Cardiac fibroblast (primary cell): ENCODE measurements around the gene DNAH14.
"Not testable (repeated sequence)": the region's sequence is repeated elsewhere in the genome, so short reads cannot be mapped to it uniquely, and the experiment has no call there.

Experiments
- DNase-seq, 2 donors: peaks; one replicate each; pipeline versions ENCODE4 v3.0.0 to v3.0.0-alpha.2; 2010; ENCODE audit warnings: low read depth in 2 of 2
- H3K4me3 ChIP-seq, 2 donors: replicated peaks in 1 of 2; 1 replicate in 1 of 2; 2 replicates in 1 of 2; pipeline ENCODE4 v1.5.1; 2011; ENCODE audit warnings: low read depth in 2 of 2, low read length in 2 of 2, mild to moderate bottlenecking in 2 of 2, moderate library complexity in 1 of 2
- CTCF ChIP-seq: IDR thresholded peaks from one replicate; pipeline ENCODE4 v1.5.1; 2011; ENCODE audit warnings: low read depth, mild to moderate bottlenecking, low read length, inconsistent platforms

Gene DNAH14

DNA sequence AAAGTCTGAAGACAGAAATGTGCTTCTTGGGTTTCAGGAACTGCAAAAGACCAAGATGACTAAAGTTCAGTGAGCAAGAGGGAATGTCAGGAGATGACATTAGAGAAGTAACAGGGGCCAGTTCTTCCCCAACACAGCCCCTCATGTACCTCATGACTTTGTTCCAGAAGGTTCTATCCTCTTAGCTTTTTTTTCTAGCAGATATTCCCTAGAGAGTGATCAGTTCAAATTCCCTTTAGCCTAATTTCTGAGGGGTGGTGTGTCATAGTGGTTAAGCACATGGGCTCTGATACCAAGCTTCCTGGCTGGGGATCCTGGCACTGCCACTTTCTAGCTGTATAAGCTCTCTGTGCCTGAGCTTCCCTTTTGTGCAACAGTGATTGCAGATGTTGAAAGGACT is 390.4 kb downstream of the DNAH14 start:
- DNase-seq, result peak; percentile 19 to 24
- no peak for TF ChIP-seq CTCF
- no peak overlapping the region for H3K4me3 ChIP-seq

DNA sequence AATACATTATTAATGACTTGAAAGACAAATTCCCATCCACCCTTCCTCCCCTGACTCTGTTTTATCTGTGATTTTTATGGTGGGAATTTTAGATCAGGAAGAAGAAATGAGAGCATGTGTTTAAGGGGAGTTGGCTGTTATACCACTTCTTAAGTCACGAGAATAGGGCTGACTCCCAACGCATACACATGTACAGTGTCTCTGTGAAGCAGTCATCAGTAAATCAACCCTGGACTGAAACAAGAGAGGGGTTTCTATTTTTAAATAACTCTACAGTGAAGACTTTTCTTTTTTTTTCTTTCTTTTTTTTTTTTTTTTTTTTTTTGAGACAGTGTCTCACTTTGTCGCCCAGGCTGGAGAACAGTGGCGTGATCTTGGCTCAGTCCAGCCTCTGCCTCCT is 392.3 kb downstream of the DNAH14 start:
- no peak for DNase-seq
- no peak for TF ChIP-seq CTCF
- no peak overlapping the region for H3K4me3 ChIP-seq

- TF ChIP-seq CTCF, result no peak
- H3K4me3 ChIP-seq, result no peak overlapping the region
- peak; percentile 15 to 22 for DNase-seq
Observed at GRCh38 chr1:225329041-225329440, 399.6 kb downstream of the DNAH14 start.

DNA sequence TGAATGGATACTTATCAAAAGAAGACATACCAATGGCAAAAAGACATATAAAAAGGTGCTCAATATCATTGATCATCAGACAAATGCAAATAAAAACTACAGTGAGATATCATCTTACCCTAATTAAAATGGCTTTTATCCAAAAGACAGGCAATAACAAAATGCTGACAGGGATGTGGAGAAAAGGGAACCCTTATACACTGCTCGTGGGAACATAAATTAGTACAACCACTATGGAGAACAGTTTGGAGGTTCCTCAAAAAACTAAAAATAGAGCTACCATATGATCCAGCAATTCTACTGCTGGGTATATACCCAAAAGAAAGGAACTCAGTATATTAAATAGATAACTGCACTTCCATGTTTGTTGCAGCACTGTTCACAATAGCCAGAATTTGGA is 400.5 kb downstream of the DNAH14 start:
- not testable (repeated sequence) for DNase-seq, H3K4me3 ChIP-seq

GRCh38 chr1:225332686-225333085 is 403.2 kb downstream of the DNAH14 start:
- no peak for TF ChIP-seq CTCF
- no peak for DNase-seq

DNA sequence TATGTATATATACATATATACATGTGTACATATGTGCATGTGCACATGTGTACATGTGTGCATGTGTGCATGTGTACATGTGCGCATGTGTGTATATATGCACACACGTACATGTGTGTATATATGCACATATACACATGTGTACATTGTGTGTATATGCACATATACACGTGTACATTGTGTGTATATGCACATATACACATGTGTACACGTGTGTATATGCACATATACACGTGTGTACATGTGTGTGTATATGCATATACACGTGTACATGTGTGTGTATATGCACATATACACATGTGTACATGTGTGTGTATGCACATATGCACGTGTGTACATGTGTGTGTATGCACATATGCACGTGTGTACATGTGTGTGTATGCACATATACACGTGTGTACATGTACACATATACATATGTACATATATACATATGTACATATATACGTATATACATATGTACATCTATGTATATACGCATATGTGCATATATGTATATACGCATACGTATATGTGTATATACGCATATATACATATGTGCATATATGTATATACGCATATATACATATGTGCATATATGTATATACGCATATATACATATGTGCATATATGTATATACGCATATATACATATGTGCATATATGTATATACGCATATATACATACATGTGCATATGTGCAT is 405.8 kb downstream of the DNAH14 start:
- not testable (repeated sequence) for H3K4me3 ChIP-seq, DNase-seq

More at GRCh38 chr1:225332686-225333085, 403.2 kb downstream of the DNAH14 start:
- no peak overlapping the region for H3K4me3 ChIP-seq

DNA sequence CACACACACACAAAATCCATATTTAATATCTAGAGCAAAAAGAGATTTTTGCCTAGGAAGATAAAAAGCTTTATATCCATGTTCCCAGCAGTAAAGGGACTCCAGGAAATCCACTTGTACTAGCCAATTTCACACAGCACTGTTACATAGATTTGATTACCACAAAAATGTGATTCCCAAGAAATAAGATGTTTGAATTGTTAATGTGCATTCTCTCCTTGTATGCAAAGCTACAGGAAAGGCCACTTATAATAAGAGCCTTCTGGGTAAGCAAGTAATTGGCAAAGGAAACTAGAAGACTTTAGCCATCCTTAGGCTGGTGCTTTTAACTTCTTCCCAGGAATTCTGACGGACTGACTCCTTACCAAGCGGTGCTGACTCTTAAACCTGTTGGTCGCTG is 409.1 kb downstream of the DNAH14 start:
- no peak overlapping the region for H3K4me3 ChIP-seq
- TF ChIP-seq CTCF, result no peak
- no peak for DNase-seq

GRCh38 chr1:225341642-225342041 is 412.2 kb downstream of the DNAH14 start:
- DNase-seq, result no peak
- H3K4me3 ChIP-seq, result no peak overlapping the region
- no peak for TF ChIP-seq CTCF
